Measurements from ENCODE around the gene CERS6.

The CERS6 gene

DNA sequence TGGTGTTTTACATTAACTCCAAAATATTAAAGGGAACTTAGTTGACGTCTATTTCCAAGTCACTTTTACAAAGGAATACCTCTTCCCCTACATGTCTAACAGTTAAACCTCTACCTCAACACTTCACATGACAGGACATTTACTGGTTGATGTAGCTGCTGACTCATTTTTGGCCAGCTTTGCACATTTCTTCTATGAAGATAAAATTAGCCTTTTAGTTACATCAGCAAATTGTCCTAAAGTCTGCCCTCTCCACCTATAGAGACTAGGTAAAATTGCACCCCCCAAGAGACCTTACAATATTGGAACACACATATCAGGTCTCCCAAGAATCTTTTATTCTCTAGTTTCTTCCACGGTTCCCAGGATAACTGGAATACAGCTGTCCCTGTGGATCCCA is 10.1 kb upstream of the CERS6 start:
- no peak for DNase-seq

GRCh38 chr2:168448980-168449379 is 7.1 kb upstream of the CERS6 start:
- DNase-seq, result no peak

DNA sequence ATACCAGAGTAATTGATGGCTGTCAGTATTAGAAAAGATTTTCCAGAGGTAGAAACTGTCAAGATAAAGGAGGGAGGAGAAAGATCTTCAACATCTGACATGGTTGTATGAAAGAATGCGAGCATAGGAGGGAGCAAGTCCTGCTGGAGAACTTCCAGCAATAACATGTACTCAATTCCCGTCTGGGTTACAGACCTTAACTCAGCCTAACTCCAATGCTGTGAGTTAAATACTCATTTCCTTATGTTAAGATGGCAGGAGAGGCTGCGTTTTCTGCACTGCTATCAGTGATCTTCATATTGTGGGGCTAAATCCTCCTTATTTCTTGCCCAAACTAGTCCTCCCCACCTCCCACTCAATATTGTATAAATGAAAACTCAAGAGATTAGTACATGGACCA is 6.7 kb upstream of the CERS6 start:
- DNase-seq, result no peak

DNA sequence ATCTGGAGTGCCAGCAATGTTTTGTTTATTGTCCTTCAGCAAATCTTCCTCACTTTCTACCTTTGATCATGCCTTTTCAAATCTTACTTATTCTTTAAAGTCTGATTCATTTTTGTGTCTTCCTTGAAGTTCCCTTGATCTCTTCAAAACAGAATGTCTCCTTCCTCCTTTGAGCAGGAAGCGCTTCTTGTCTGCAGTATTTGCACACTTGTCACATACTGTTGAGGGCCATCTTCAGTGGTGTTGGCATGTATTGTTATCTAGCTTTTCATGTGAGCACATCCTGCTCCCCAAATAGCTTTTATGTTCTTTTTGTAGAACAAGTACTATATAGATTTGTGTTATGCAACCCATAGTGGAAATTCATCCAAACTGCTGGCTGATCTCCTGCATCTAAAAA is 5.9 kb upstream of the CERS6 start:
- no peak for DNase-seq

GRCh38 chr2:168450732-168451131 is 5.3 kb upstream of the CERS6 start:
- DNase-seq, result no peak

DNA sequence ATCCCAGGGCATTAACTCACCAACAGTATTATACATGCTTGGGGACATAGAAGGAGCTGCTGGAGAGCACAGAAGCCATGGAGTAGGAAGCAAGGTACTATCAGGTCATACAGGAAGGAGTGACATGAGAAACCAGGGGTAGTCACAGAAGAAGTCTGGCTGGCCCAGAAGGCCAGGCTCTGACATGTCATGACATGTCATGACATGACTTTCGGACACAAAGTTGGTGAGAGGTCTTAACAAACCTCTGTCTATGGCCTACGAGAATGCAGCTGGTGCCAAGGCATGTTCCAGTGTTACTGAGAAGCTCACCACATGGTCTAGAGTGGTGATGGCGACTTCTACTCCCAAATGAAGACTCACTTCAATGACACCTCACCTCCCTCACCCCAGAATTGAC is 3.3 kb upstream of the CERS6 start:
- DNase-seq, result no peak

DNA sequence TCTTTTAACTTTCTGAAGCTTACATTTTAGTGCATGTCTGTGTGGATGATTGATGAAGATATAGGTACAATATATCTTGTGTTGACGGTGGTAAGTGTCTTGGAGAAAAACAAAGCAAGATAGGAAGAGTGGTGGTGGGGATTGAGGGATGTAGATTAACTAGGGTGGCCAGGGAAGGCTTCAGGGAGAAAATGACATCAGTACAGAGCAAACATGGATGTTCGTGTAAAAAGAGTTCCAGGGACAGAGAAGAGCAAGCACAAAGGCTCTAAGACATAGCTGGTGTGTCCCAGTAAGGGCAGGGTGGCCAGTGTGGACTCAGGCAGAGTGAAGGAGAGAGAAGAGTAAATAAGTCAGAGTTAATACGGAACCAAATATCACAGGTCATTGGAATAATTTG is 2.7 kb upstream of the CERS6 start:
- no peak for DNase-seq

DNA sequence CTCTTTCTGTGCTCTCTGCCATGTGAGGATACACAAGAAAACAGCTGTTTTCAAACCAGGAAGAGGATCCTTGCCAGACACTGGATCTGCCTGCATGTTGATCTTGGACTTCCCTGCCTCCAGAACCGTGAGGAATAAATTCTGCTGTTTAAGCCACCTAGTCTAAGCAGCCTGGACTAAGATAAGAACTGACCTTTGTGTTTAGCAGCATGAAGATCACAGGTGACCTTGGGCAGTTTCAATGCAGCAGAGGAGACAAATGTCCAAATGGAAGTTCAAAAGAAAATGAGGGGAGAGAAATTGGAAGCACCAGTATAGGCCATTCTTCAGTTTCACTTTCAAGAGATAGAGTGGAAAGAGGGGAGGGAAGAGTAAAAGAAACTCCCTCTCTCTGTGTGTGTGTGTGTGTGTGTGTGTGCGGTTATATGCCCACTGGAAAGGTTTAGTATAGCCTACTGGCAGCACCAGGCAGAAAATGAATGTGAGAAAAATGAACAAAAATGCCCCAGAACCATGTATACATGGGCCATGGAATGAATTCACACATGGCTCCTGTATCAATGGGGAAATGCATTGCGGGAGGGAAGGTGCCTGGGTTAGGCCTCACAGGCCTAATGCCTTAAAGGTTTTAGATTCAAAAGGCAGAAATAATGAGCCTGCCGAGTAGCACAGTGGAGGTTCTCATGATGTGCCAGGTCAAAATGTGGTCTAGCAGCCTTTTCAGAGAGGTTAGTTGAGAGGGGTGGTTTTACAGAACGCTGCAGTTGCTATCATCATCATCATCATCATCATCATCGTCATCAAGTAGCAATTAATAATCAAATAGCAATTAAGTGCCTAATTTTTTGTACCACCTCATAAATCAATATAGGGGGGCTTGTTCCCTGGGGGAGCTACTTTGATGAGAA is 1.1 kb upstream of the CERS6 start:
- no peak for DNase-seq

GRCh38 chr2:168456521-168457189 is 583 bp downstream of the CERS6 start:
- no peak for DNase-seq

GRCh38 chr2:168457190-168457895 is 1.3 kb downstream of the CERS6 start:
- no peak for DNase-seq

GRCh38 chr2:168458139-168458538 is 2.1 kb downstream of the CERS6 start:
- no peak for DNase-seq

DNA sequence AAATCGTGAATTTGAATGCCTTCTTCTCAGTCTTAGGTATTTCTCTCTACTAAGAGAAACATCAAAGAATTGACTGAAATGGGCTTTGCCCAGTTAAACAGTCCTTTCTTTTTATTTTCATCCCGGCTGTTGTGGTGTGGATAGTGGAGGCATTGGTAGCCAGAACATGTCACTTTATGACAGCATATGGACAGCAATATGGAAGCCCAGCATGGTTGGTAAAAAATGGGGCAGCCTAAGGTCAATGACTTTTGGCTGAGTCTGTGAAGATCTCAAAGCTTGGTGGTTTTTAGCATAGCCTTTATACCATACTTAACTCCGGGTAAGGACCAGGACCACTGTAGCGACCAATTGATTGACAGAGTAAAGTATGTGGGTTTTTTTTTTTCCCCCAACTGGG is 3.2 kb downstream of the CERS6 start:
- no peak for DNase-seq

DNA sequence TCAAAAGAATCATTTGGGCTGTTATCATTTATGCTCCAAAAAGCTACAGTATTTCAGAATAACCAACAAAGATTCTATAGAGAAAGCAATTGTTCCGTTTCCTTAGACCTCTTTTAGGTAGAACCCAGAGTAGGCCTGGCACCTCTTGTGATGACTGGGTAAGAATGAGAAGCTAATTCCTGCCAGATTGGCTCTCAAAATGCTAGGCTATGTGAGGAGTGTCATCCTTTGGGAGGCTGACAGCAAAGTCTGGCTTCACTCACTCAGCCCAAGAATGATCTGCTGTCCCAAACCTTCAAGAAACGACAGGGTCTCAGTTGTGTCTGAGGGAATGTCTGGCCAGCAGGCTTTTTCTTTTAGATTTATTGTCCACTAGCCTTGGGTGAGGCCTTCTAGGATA is 4.5 kb downstream of the CERS6 start:
- no peak for DNase-seq

DNA sequence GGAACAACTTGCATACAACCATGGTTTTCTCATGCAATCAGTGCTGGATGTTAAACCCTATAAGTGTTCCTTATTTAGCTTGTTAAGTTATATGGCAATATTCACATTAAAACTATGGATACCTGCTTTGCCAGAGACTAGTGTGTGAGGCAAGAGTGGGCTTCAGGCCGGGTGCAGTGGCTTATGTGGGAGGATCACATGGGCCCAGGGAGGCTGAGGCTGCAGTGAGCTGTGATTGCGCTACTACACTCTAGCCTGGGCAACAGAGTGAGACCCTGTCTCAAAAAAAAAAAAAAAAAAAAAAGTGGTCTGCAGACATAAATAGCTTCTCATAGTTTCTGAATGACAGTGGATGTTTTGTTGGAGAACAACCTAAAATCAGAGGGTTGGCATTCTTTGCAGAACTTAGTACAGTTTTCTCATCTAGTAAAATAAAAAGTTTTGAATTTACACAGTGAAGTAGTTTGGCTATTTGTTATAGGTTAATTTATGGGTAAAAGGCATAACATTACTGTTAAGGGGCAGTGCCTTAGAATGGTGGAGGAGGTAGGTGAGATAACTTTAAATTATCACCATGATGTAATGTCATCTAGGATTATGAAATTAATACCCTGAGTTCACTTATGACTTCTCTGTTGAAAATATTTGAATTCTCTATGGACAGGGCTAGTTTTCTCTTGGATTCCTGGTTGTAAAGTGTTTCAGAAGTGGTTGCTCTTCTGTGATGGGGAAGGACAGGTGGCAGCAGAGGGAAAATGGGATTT is 5.3 kb downstream of the CERS6 start:
- no peak for DNase-seq

GRCh38 chr2:168461942-168462331 is 5.9 kb downstream of the CERS6 start:
- DNase-seq, result no peak

- no peak for DNase-seq
These were observed 6.5 kb downstream of the CERS6 start for GRCh38 chr2:168462543-168463045.

DNA sequence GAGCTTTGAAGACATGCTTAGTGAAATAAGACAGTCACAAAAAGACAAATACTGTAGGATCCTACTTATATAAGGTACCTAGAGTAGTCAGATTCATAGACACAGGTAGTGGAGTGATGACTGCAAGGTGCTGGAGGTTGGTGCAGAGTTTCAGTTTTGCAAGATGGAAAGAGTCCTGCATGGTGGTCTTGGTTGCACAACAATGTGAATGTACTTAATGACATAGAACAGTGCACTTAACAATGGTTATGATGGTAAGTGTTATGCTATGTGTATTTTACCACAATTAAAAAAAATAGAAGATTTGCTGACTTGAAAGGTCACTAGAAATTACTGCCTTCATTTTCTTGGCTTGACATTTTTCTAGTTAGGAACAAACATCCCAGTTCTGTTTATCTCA is 9.5 kb downstream of the CERS6 start:
- DNase-seq, result no peak

GRCh38 chr2:168466190-168466737 is 10.2 kb downstream of the CERS6 start:
- DNase-seq, result no peak

GRCh38 chr2:168466834-168467565 is 10.9 kb downstream of the CERS6 start:
- no peak for DNase-seq

GRCh38 chr2:168467729-168468128 is 11.7 kb downstream of the CERS6 start:
- no peak for DNase-seq

GRCh38 chr2:168468354-168468753 is 12.3 kb downstream of the CERS6 start:
- no peak for DNase-seq
